Smooth muscle cell (in vitro differentiated cells): ENCODE measurements around the gene NUDC. TPM values are rescaled to one million over a fixed set of nuclear protein-coding genes. Genes with fewer than 3 reads are reported as not detected.

Experiments
- DNase-seq: peaks from one replicate; lab custom pipeline; 2025; ENCODE audit not compliant: unreplicated experiment; lab: John Stamatoyannopoulos, UW
- H2AFZ ChIP-seq: fragments of 200-600 bp; sonication (generic); 2 replicates; pipeline ENCODE4 v1.6.0; 2016; ENCODE audit warnings: antibody characterized with exemption, low read depth, mild to moderate bottlenecking
- H3F3A ChIP-seq: fragments of 200-600 bp; sonication (generic); 2 replicates; pipeline ENCODE4 v1.6.0; 2017; ENCODE audit warnings: antibody characterized with exemption, low read depth
- H3K27ac ChIP-seq: fragments of 200-600 bp; sonication (generic); 2 replicates; pipeline ENCODE4 v1.5.1; 2016; ENCODE audit warnings: low read depth, mild to moderate bottlenecking
- H3K27me3 ChIP-seq: fragments of 200-600 bp; sonication (generic); 2 replicates; pipeline ENCODE4 v1.6.1; 2016; ENCODE audit warnings: low read depth, mild to moderate bottlenecking
- H3K36me3 ChIP-seq: fragments of 200-600 bp; sonication (generic); 2 replicates; pipeline ENCODE4 v1.5.1; 2016; ENCODE audit warnings: low read depth
- H3K4me1 ChIP-seq: fragments of 200-600 bp; sonication (generic); 2 replicates; pipeline ENCODE4 v1.5.1; 2016; ENCODE audit warnings: low read depth
- H3K4me2 ChIP-seq: fragments of 200-600 bp; sonication (generic); 2 replicates; pipeline ENCODE4 v1.6.0; 2016; ENCODE audit warnings: mild to moderate bottlenecking
- H3K4me3 ChIP-seq: fragments of 200-600 bp; sonication (generic); 2 replicates; pipeline ENCODE4 v1.5.1; 2016; ENCODE audit warnings: mild to moderate bottlenecking
- H3K79me2 ChIP-seq: fragments of 200-600 bp; sonication (generic); 2 replicates; pipeline ENCODE4 v1.6.0; 2016; ENCODE audit warnings: low read depth, mild to moderate bottlenecking
- H3K9ac ChIP-seq: fragments of 200-600 bp; sonication (generic); 2 replicates; pipeline ENCODE4 v1.6.0; 2016; ENCODE audit warnings: low read depth
- H3K9me3 ChIP-seq: fragments of 200-600 bp; sonication (generic); replicated peaks from 2 replicates; pipeline ENCODE4 v1.5.1; 2016; ENCODE audit warnings: low read depth
- H4K20me1 ChIP-seq: fragments of 200-600 bp; sonication (generic); 2 replicates; pipeline ENCODE4 v1.6.0; 2016; ENCODE audit warnings: low read depth
- WGBS: methylation state at CpG from one replicate; pipeline ENCODE4 v1.1.7; 2016; ENCODE audit warnings: low lambda C conversion rate; 5-methylcytosine and 5-hydroxymethylcytosine counted together
- polyA plus RNA-seq: library from polyadenylated mRNA; unstranded; fragments of >200 nt; fragmentation: Nextera tagmentation; extraction: Ambion mirVana; gene quantifications from 2 replicates; pipeline ENCODE4 v1.2.1, GENCODE V29; 2016
- total RNA-seq: library from RNA; depleted of rRNA; stranded (reverse); fragments of >200 nt; gene quantifications from 2 replicates; pipeline ENCODE4 v1.2.3, GENCODE V29; 2014
- TF ChIP-seq, protein P1 (sequence below): fragments of 200-600 bp; sonication (generic); IDR thresholded peaks from 2 replicates; pipeline ENCODE4 v1.5.1; 2017; ENCODE audit warnings: borderline replicate concordance, mild to moderate bottlenecking, antibody characterized with exemption; ENCODE audit not compliant: insufficient read depth, poor library complexity, severe bottlenecking

The NUDC gene
- total and polyA plus RNA-seq, 2 experiments from 2014 or later, result 23.9 to 122 TPM

DNA sequence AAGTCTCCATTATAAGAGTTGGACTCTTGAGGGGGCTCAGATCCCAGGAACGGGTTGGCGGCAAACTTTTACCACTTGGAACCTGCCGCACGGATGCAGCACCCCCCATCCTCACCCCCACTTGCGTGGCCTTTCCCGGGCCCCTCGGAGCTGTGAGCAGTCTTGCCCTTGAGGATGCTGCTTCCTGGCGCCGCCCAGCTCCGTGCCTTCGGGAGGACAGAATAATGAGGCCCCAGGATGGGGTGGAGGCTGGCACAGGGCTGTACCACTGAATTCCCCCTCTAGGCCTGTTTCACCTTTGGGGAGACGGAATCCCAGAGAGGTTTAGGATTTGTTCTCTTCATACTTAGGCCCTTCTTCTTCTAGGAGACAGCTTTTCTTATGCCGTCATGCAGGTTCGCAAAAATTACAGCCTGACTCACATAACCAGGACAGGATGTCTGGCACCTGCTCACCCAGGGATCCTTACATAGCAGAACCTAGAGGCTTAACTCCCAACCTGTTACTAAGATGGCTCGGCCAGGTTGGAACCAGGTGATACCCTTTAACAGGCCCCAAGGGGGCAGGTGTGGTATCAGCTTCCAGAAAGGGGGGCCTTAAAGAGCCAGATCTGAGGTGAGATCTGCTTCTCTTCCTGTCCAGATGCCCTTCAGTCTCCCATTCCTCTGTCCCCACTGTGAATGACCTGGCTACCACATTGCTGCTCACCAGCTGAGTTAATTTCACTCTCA is 73.4 kb downstream of the NUDC start:
- H3K27ac ChIP-seq, result peak overlapping the region; percentile 19
- H3K9me3 ChIP-seq, result no peaks in the 10 kb centered on the region
- H3K4me2 ChIP-seq, result peak overlapping the region; percentile 96
- no peak overlapping the region for H2AFZ ChIP-seq
- H3K79me2 ChIP-seq, result no peaks in the 10 kb centered on the region
- H3K27me3 ChIP-seq, result no peaks in the 10 kb centered on the region
- peak overlapping the region; percentile 78 for H3K4me3 ChIP-seq
- peaks cover 11% of the 10 kb centered on the region for H3F3A ChIP-seq
- peaks cover 17% of the 10 kb centered on the region for H3K4me1 ChIP-seq
- 14% methylated on average over 15 of the region's 15 CpGs for WGBS
- H4K20me1 ChIP-seq, result peaks cover 12% of the 10 kb centered on the region
- H3K36me3 ChIP-seq, result no peaks in the 10 kb centered on the region
- DNase-seq, result no peak
- TF ChIP-seq, protein P1, sequence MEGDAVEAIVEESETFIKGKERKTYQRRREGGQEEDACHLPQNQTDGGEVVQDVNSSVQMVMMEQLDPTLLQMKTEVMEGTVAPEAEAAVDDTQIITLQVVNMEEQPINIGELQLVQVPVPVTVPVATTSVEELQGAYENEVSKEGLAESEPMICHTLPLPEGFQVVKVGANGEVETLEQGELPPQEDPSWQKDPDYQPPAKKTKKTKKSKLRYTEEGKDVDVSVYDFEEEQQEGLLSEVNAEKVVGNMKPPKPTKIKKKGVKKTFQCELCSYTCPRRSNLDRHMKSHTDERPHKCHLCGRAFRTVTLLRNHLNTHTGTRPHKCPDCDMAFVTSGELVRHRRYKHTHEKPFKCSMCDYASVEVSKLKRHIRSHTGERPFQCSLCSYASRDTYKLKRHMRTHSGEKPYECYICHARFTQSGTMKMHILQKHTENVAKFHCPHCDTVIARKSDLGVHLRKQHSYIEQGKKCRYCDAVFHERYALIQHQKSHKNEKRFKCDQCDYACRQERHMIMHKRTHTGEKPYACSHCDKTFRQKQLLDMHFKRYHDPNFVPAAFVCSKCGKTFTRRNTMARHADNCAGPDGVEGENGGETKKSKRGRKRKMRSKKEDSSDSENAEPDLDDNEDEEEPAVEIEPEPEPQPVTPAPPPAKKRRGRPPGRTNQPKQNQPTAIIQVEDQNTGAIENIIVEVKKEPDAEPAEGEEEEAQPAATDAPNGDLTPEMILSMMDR, result no peak
- no peak overlapping the region for H3K9ac ChIP-seq

DNA sequence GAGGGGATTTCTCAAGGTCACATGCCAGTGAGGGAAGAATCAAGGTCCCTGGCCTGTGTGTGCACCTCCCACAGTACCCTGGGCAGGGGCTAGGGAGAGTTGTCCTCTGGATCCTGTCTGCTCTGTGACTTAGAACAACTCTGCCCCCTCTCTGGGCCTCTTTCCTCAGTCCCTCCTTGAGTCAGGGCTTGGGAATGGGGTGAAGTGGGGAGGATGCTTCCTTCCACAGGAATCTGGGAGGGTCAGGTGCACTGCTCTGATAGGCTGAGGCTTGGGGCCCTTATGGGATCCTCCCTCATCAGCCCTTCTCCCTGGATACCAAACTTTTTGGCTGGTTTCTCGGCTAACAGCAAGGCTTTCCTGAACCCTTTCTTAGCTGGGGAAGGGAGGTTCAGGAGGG is 74.5 kb downstream of the NUDC start:
- H3K4me1 ChIP-seq, result peaks cover 21% of the 10 kb centered on the region
- H2AFZ ChIP-seq, result no peak overlapping the region
- H3K79me2 ChIP-seq, result no peaks in the 10 kb centered on the region
- no peak overlapping the region for H3K4me3 ChIP-seq
- H3K9ac ChIP-seq, result no peak overlapping the region
- DNase-seq, result no peak
- H3K4me2 ChIP-seq, result no peak overlapping the region
- peaks cover 12% of the 10 kb centered on the region for H4K20me1 ChIP-seq
- TF ChIP-seq, protein P1, result no peak
- no peaks in the 10 kb centered on the region for H3K27me3 ChIP-seq
- no peaks in the 10 kb centered on the region for H3K9me3 ChIP-seq
- WGBS, result 89% methylated on average over 1 of the region's 1 CpG
- H3K27ac ChIP-seq, result no peak overlapping the region
- peaks cover 18% of the 10 kb centered on the region for H3F3A ChIP-seq
- no peaks in the 10 kb centered on the region for H3K36me3 ChIP-seq

Other genes with a start within 250 kb of the NUDC start
- gene ARID1A, start 225.7 kb upstream of the NUDC start, total RNA-seq, result 30.4 and 33.1 TPM in 2 replicates
- gene ARID1A, start 225.7 kb upstream of the NUDC start, polyA plus RNA-seq, result 17.5 and 24.9 TPM in 2 replicates
- 9.9 and 13.8 TPM in 2 replicates for gene PIGV, start 133.8 kb upstream of the NUDC start, total RNA-seq
- 8.7 and 9.4 TPM in 2 replicates for gene PIGV, start 133.8 kb upstream of the NUDC start, polyA plus RNA-seq
- 16.7 and 52.5 TPM in 2 replicates for gene ZDHHC18, start 95.1 kb upstream of the NUDC start, total RNA-seq
- 20.3 and 20.8 TPM in 2 replicates for gene ZDHHC18, start 95.1 kb upstream of the NUDC start, polyA plus RNA-seq
- 62.8 and 110 TPM in 2 replicates for gene SFN, start 58.6 kb upstream of the NUDC start, total RNA-seq
- gene SFN, start 58.6 kb upstream of the NUDC start, polyA plus RNA-seq, result 112 and 320 TPM in 2 replicates
- gene GPN2, start 31.5 kb upstream of the NUDC start, total RNA-seq, result 7.3 and 13.3 TPM in 2 replicates
- 29.4 and 36.3 TPM in 2 replicates for gene GPN2, start 31.5 kb upstream of the NUDC start, polyA plus RNA-seq
- 5.6 and 7.1 TPM in 2 replicates for gene GPATCH3, start 21.3 kb upstream of the NUDC start, total RNA-seq
- gene GPATCH3, start 21.3 kb upstream of the NUDC start, polyA plus RNA-seq, result 17.4 and 23.6 TPM in 2 replicates
- gene NR0B2, start 7.8 kb upstream of the NUDC start, total RNA-seq, result not detected in 2 replicates
- not detected in 2 replicates for gene NR0B2, start 7.8 kb upstream of the NUDC start, polyA plus RNA-seq
- 2.5 and 2.7 TPM in 2 replicates for gene KDF1, start 38.7 kb downstream of the NUDC start, total RNA-seq
- 0.96 and 10.0 TPM in 2 replicates for gene KDF1, start 38.7 kb downstream of the NUDC start, polyA plus RNA-seq
- gene TRNP1, start 71.9 kb downstream of the NUDC start, total RNA-seq, result 4.4 and 14.1 TPM in 2 replicates
- gene TRNP1, start 71.9 kb downstream of the NUDC start, polyA plus RNA-seq, result 18.6 and 19.9 TPM in 2 replicates
- 8.5 and 11.0 TPM in 2 replicates for gene TENT5B, start 91.1 kb downstream of the NUDC start, total RNA-seq
- 12.7 and 24.8 TPM in 2 replicates for gene TENT5B, start 91.1 kb downstream of the NUDC start, polyA plus RNA-seq
- gene SLC9A1, start 233.4 kb downstream of the NUDC start, total RNA-seq, result 16.5 and 20.7 TPM in 2 replicates
- 37.4 and 59.5 TPM in 2 replicates for gene SLC9A1, start 233.4 kb downstream of the NUDC start, polyA plus RNA-seq